K562 (cell line): ENCODE measurements around the gene KCNQ4. TPM values are rescaled to one million over a fixed set of nuclear protein-coding genes. Genes with fewer than 3 reads are reported as not detected.
A peak's percentile ranks its signal among the peaks of the same experiment; 100 is the strongest.

Experiments used
- ARID3A ChIP-seq: IDR thresholded peaks from 2 replicates; pipeline ENCODE4 v1.6.1; 2012; ENCODE audit warnings: low read depth, low read length, improper control_type of control experiment, borderline replicate concordance
- HDAC2 ChIP-seq: fragments of 450-650 bp; IDR thresholded peaks from 2 replicates; pipeline ENCODE4 v1.6.1; 2016; ENCODE audit warnings: mild to moderate bottlenecking
- HNRNPH1 ChIP-seq: fragments of 200-400 bp; formaldehyde crosslinking; optimal IDR thresholded peaks from 2 replicates; pipeline ENCODE3; 2017; ENCODE audit warnings: low read depth, mild to moderate bottlenecking, low read length, moderate library complexity
- HNRNPK ChIP-seq: fragments of 200-400 bp; formaldehyde crosslinking; IDR thresholded peaks from one replicate; pipeline ENCODE4 v1.6.1; 2018; ENCODE audit warnings: mild to moderate bottlenecking, low read depth, low read length; ENCODE audit not compliant: poor library complexity, severe bottlenecking
- MAFK ChIP-seq: IDR thresholded peaks from 2 replicates; pipeline ENCODE4 v1.6.1; 2011; ENCODE audit warnings: low read length, improper control_type of control experiment
- PHB ChIP-seq: fragments of 250-450 bp; sonication (Bioruptor Pico); IDR thresholded peaks from 2 replicates; pipeline ENCODE4 v1.5.0; 2021
- PTRF ChIP-seq: fragments of 450-650 bp; IDR thresholded peaks from 2 replicates; pipeline ENCODE4 v1.6.1; 2016; ENCODE audit warnings: mild to moderate bottlenecking, missing genetic modification characterization, missing compliant biosample characterization
- SMAD4 ChIP-seq: fragments of 250-450 bp; sonication (Bioruptor Pico); conservative IDR thresholded peaks from 2 replicates; pipeline ENCODE4 v1.8.0; 2021; ENCODE audit warnings: inconsistent platforms, mild to moderate bottlenecking, moderate library complexity
- ZNF668 ChIP-seq: fragments of 250-450 bp; sonication (Bioruptor Pico); IDR thresholded peaks from 2 replicates; pipeline ENCODE4 v1.8.0; 2022; ENCODE audit warnings: mild to moderate bottlenecking, inconsistent platforms
- ZNF77 ChIP-seq: fragments of 250-450 bp; sonication (Bioruptor Pico); IDR thresholded peaks from 2 replicates; pipeline ENCODE4 v1.5.0; 2020
- polyA plus RNA-seq, 8 experiments: library from polyadenylated mRNA; depleted of rRNA in 4 of 8; stranded (reverse) in 5 of 8; unstranded in 3 of 8; fragments of >200 nt; fragmentation: Nextera tagmentation in 2 of 8; fragmentation: Illumina TruSeq in 1 of 8; extraction: Ambion mirVana in 2 of 8; extraction: Trizol in 1 of 8; gene quantifications; 2 replicates each; pipeline versions ENCODE4 v1.2.1 to v1.2.3, GENCODE V29; 2011 to 2014; ENCODE audit warnings: inconsistent platforms in 1 of 8, missing spikeins in 1 of 8
- total RNA-seq, 7 experiments: library from RNA; depleted of rRNA in 6 of 7; stranded (reverse); fragments of >200 nt in 6 of 7; fragmentation: Illumina TruSeq in 2 of 7; extraction: Trizol in 2 of 7; gene quantifications; 2 replicates each; pipeline versions ENCODE4 v1.2.1 to v1.2.3, GENCODE V29; 2011 to 2021; ENCODE audit warnings: low replicate concordance in 1 of 7
- TF ChIP-seq, protein P1 (sequence below), 2 experiments: IDR thresholded peaks in 1 of 2; conservative IDR thresholded peaks in 1 of 2; 2 replicates each; pipeline ENCODE4 v1.6.1; 2016; ENCODE audit warnings: low read depth in 2 of 2, mild to moderate bottlenecking in 1 of 2, missing compliant biosample characterization in 1 of 2, missing genetic modification characterization in 1 of 2, moderate library complexity in 1 of 2

Gene KCNQ4
- total and polyA plus RNA-seq, 9 of the 15 experiments (the other 6 are each of a cell fraction or from before 2014, with no cell fraction given) = 0.07 to 4.1 (median 0.79) TPM

DNA sequence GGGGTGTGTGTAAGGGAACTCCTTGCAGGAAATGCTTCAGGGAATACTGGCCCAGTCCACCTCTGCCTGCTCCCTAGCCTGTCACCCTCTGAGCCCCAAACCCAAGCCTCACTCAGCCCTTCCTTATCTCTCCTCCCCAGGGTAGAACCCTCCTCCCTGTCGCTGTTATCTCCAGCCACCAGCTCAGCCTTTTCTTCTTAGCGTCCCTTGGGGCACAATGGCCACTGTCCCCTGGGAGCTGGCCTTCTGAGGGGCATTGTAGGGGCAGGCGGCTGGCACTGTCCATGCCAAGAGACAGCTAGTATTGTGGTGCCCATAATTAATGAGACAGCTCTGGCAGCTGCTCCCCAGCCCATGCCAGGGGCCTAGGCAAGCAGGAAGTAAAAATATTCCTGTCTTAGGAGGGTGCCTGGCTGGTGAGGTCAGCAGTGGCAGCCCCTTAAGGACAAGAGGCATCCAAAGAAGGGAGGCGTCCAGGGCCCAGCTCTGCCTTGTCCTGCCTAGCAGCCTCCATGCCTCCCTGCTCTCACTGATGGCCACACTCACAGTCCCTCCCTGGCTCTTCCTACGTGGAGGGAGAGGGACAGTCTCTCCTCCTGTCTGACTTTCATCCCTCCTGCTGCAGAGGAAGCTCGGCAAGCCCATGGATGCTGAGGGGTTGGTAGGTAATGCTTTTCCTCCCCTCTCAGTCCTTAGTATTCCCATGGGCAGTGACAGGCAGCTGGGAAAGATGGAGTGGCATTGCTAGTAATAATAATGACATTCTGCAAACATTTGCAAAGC lies 37.5 kb downstream of the KCNQ4 start (continued):
- TF ChIP-seq HNRNPK = no peak
- TF ChIP-seq ZNF77 (CRISPR knock-in tag) = no peak
- peak; percentile 35; the same call in 1 of the 2 replicates for TF ChIP-seq MAFK
- TF ChIP-seq ZNF668 = no peak
- no peak for TF ChIP-seq PTRF
- TF ChIP-seq, protein P1, sequence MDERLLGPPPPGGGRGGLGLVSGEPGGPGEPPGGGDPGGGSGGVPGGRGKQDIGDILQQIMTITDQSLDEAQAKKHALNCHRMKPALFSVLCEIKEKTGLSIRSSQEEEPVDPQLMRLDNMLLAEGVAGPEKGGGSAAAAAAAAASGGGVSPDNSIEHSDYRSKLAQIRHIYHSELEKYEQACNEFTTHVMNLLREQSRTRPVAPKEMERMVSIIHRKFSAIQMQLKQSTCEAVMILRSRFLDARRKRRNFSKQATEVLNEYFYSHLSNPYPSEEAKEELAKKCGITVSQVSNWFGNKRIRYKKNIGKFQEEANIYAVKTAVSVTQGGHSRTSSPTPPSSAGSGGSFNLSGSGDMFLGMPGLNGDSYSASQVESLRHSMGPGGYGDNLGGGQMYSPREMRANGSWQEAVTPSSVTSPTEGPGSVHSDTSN (CRISPR knock-in tag; IDR thresholded peaks at IDR 0.05; ENCODE audit: low read depth) = no peak
- TF ChIP-seq, protein P1 (tag; conservative IDR thresholded peaks at IDR 0.05; ENCODE audit: low read depth) = peak; percentile 47; the same call in 1 of the 2 replicates
- TF ChIP-seq ARID3A = 0 out of 2 replicates have a peak, but pooled peaks have one; percentile 27
- TF ChIP-seq SMAD4 (CRISPR knock-in tag) = peak; percentile 95
- TF ChIP-seq HDAC2 = peak; percentile 92
- no peak for TF ChIP-seq HNRNPH1
- TF ChIP-seq PHB (CRISPR knock-in tag) = no peak
